TTC549 (cell line): Measurements from ENCODE around the gene SLC35B1.

Experiments
- FAIRE-seq: peaks from 2 replicates; lab custom pipeline; 2012; peaks lifted over from hg19 to GRCh38; lab: Jason Lieb, UNC

The SLC35B1 gene, protein sequence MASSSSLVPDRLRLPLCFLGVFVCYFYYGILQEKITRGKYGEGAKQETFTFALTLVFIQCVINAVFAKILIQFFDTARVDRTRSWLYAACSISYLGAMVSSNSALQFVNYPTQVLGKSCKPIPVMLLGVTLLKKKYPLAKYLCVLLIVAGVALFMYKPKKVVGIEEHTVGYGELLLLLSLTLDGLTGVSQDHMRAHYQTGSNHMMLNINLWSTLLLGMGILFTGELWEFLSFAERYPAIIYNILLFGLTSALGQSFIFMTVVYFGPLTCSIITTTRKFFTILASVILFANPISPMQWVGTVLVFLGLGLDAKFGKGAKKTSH

DNA sequence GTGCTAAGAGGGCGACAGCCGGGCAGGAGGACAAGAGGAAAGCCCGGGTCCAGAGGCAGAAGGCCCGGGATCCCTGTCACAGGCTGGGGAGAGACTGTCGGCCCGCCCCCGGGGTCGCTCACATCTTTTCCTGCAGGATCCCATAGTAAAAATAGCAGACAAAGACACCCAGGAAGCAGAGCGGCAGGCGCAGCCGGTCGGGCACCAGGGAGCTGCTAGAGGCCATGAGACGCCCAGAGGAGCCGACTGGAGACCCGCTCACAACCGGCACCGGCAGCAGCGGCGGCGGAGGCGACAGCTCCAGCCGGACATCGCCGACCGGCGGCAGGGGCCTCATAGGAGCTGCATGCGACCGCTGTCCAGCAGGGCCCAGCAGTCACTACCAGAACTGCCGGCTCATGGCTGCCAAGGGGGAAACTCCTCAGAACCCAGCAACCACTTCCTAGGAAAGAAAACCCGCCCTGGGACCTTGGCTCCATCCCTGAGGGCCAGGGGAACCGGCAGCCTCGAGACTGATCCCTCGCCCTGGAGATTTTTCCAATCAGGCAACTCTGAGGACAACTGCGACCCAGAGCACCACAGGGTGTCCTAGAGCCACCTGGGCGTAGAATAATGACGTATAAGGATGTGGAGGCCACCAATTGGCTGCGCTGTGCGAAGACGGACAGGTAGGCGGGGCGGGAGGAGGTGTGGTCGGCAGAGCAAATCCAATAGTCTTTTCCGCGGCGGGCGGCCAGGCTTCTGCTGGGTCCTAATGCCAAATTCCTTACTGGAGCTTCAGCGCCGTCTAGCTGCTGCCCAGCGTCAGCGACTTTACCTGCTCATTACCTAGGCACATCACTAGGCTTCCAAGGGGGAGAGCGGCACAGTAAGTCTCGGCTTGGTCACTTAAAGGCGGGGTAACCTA, at the start of gene SLC35B1:
TSS of gene SLC35B1 (minus strand) at position 357 of the 907 bp plus-strand sequence. CDS start at position 226, 131 bp downstream.
- FAIRE-seq: peak; percentile 92

DNA sequence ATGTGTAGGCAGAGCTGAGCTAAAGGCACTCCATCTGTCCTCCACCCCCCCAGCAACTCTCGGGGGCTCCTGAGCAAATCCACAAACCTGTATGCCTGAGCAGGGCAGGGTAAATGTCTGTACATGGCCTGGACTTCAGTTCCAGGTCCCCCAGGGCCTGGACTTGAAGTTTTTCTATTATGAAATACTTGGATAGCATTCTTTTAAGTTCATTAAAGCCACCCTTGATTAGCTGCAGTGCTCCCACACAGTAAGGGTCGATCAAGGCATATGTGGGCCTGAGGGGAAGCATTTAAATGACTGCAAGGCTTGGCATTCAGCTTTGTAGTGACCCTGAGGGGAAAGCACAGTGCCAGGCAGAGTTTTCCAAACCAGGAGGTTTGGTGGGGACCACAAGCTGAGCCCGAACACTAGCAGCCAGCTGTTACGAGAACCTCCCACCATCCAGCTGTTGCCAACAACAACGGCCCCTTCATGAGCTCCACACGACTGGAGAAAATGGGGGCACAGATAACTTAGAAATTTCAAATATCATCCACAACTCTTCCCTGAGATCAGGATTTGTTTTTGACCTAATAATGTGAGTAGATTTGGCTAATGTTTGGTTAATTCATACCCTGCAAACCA, 49.5 kb upstream of the SLC35B1 start:
- FAIRE-seq: no peak

DNA sequence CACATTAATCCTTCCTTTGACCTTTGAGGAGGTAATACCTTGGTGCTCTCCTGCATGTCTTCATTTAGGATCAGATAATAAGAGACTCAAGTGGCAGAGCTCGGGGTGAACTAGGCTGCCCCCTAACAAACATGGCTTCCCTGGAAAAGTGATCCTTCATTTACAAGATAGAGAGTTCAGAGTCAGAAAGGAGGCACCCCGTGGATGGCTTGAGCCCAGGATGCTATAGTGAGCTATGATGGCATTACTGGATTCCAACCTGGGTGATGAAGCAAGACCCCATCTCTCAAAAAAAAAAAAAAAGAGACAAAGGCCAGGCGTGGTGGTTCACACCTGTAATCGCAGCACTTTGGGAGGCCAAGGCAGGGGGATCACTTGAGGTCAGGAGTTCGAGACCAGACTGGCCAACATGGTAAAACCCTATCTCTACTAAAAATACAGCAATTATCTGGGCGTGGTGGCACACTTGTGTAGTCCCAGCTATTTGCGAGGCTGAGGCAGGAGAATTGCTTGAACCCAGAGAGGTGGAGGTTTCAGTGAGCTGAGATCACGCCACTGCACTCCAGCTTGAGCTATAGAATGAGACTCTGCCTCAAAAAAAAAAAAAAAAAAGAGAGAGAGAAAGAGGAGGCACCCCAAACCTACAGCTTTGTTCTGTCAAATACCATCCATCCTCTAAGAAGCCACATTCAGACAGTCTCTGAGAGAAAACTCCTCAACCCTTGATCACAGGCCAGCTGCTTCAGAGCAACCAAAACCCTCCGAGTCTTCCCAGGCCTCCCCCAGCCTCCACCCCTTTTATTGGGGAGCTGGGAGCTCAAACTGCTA, 48.8 kb upstream of the SLC35B1 start:
- no peak for FAIRE-seq

DNA sequence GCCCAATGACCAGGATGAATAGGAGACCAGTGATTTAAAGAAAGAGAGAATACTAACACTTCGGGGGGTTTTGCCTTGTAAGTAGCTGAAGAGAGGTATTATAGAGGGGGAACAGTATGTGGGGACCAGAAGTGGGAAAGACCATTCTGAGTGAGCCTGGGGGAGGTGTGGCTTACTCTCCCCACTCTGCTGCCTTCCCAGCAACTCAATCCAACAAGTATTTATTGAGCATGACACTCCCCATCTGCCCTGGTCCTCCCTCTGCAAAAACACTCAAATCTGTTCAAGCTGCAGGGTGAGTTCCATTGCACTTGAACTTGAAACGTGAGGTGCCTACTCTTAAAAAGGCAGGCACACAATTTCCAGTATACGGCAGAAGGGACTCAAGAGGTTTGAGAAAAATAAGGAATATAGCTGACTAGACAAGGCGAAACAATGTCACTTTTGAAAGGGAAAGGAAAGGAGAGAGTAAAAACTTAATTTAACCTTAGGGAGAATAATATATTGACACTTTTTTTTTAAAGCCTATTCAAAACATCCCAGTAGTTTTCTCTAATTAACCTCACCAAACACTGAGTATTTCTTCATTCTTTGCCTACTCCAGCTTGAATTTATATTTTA, 48.0 kb upstream of the SLC35B1 start:
- no peak for FAIRE-seq

DNA sequence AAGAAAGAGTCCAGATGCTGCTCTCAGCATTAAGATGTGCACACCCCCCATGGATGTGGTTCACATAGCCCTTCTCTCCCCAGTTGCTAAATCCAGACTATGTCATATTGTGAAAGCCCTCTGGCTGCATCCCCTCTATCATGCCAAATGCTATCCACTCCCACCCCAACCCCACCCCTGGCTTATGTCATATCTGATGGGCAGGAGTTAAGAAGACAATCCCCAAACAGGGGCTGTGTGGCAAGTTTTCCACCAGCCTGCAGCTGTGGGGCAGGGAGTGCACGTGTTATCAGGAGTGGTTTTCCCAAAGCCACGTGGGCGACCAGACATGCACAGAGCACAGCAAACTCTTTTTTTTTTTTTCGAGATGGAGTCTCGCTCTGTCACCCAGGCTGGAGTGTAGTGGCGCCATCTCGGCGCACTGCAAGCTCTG, 46.2 kb upstream of the SLC35B1 start:
- no peak for FAIRE-seq

DNA sequence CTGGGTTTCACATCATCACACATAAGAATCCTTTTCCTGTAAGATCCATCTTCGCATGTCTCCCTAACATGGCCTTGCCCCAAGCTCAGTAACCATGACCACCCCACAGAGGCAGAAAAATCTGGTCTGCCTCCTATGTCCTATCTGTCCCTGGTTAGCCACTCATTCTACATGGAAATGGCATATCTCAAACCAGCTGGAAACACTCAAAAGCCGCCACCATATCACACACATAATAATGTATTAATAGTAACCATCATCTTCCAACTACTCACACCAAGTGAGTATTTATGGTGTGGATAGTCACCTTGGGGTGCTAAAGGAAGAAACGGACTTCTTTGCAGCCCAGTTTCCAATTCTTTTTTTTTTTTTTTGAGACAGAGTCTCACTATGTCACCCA, 44.7 kb upstream of the SLC35B1 start:
- no peak for FAIRE-seq

DNA sequence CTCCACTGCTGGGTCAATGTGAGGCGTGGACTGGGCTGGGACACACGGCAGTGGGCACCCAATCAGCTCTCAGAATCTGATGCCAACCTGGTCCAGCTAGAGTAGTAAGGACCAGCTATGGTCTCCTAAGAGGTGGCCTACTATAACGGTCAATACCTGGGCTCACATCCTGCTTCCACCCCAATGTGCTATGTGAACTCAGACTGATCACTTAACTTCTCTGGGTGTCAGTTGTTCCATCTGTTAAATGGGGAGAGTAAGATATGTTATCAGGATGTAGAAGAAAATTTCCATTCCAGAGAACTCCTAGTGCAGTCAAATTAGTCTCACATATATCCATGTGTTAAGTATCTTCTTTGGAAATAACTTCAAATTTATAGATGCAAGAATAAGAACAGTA, 42.0 kb upstream of the SLC35B1 start:
- no peak for FAIRE-seq

DNA sequence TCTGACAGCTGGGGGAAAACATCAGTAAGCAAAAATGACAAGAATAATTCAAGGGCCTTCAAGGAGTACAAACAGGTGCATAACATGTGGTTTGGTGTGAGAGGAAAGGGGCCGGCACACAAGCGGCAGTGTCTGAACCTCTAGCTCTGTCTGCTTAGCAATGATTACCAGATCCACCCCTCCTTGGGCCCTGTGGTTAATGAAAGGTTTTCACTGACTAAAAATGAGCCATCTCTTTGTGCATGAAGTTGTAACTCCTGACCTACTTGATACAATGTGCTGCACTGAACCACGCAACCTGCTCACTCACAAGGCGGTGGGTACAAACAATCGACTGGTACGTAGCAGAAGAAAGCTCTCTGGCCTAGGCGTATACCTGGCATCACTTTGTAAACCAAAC, 41.0 kb upstream of the SLC35B1 start:
- no peak for FAIRE-seq

DNA sequence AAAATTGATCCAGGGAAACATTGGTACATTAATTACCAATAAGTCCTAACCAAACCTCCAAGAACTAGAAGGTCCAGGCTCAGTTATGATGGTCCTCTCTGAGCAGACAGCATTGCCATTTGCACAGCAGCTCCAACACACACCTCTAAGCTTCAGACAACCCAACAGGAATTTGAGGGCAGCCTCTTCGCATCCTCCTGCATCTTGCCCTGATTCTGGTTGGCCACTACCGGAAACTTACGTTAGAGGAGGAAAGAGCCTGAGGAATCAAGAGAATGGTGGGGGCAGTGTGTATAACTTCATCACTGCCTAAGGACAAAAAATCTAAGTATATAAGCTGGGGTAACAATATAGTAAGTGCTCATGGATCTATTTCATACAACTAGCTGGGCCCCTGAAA, 40.5 kb upstream of the SLC35B1 start:
- no peak for FAIRE-seq

DNA sequence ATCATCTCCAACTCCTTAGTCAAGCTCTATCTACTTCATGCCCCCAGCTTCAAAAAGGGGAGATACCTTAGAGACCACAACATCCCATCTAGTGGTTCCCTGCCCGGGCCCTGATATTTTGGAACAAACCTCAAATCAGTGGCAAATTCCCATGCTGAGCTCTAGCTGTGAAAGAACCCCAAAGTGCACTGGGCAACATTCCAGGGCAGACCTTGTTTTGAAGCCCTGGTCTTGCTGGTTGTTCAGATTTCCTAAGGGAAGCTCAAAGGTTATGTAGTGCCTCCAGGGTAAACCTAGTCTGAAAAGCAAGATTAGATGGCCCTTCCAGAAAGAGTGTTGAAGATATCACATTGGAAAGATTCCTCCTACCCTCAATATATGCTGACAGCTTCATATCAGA, 39.9 kb upstream of the SLC35B1 start:
- no peak for FAIRE-seq

DNA sequence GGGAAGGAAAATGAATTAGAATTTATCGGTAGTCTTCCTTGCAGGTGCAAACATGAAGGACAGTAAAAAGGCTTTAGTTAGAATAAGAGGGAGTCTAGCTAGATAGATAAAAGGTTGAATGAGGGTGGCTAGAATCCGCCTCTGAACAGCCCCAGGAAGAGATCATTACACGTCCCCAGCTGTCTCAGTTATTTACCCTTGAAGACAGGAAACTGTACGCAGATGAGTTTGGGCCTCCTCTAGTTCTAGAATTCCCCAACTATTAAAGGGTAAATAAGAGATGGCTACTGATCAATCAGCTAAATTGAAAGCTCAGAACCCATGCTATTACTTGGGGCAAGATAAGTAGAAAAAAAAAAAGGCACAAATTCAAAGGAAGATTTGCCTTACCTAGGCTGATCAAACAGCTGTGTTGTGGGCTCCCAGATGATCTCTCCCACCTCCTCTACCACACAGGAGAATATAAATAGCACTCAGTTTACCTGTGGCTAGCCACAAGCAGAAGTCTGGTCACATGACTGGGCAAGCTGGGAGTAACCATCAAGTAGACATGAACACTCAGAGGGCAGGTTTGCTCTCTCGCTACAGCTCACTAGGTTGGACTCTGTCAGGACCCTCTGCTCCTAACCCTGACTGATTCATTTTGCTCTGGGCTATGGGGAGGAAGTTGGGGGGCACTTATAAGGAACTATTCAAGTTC, 39.2 kb upstream of the SLC35B1 start:
- no peak for FAIRE-seq

DNA sequence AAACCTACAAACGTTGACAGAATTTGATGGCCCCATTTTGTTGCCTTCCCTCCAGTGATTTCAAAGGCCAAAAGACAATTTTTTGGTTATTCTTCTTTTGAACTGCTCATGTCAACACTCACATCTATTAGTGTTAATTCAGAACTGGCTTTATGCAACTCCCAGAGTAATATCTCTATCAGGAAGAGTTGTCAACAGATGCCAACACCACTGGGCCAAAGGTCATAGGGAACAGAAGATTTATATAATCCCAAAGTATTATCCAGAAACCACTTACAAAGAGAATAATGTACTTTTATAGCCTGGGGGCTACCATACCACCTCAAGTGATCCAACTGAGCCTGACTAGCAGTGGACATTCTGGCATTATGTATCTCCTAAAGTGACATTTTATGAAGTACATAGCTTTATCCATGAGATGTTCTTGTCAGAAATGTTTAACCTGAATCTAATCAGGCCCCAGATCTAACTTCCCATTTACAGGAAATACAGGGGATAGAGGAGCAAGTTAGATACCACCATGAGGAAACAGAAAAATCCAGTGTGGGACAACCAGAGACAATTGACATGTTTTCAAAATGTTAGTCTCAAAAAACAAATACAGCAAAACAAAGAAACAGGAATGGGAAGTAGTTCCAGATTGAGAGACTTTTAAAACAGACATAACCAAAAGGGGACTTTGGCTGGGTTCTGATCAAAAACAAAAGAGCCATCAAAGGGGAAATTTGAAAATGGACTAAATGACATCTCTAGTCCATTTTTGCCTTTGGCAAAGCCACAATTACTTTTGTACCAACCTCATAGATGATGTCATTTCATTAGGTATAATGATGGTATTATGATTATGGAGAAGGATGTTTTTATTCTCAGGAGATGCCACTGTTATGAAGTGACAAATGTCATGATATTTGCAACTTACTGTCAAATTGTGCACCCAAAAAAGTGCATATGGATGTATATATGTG, 37.7 kb upstream of the SLC35B1 start:
- no peak for FAIRE-seq

DNA sequence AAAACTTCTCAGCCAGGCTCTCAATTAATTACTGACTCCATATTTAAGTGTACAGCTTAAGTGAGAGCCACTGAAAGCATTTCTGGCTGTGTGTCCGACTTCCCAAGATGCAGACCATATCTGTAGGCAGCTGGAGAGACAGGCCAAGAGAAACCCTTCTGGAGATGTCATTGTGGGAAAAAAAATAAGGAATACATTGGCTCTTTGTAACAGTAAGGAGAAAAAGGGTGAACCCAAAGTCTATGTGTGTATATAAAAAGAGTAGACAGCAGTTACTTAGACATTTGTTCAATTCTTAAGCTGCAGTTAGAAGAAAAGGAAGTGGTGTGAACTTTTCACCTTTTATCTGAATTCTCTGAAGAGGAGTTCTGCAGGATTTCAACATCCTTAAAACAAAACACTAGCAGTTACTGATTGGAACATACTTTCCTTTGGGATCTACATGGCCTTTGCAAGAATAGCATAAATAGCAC, 34.4 kb upstream of the SLC35B1 start:
- FAIRE-seq: no peak

DNA sequence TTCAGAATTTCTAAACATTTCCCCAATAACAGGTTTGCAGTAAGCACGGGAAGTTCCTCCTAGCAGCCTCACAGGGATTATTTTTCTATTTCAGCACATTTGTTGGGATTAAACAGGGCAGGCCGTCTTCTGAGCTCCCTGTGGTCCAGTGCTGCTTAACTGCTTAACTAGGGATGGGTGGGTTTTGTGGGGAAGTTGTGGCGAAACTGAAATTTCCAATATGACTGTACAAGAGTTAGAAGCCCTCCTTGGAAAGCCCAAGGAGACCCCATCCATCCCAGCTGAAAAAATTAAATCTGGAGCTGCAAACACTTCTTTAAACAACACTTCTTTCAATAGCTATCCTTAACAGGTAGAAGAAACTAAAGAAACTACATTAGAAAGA, 33.9 kb upstream of the SLC35B1 start:
- FAIRE-seq: no peak

DNA sequence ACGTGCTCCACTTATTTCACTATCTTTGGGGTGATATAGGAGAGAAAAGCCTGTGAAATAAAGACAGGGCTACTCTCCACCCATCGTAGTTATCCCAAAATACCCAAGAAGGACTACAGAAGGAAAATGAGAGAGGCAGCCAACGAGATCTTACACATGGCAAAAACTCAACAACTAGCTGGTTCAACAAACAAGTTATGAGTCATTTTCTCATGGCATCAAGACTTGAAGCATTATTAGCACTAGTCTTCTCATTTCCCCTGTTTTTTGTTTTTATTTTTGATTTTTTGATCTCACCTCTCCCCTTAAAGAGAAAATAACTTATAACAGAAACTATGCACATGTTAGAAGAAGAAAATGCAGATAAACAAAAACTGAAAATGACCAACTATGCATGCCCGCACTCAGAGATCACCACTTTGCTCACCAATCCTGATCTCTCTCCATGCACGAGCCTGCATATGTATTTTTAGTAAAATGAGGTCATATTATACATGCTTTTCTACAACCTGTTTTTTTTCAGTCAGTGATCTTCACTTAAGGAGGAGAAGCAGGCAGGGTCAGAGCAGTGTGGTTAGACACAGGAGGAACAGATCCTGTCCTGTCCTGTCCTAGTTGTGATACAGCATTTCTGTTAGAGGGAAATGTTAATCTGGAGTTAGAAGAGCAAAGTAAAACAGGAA, 33.4 kb upstream of the SLC35B1 start:
- no peak for FAIRE-seq

DNA sequence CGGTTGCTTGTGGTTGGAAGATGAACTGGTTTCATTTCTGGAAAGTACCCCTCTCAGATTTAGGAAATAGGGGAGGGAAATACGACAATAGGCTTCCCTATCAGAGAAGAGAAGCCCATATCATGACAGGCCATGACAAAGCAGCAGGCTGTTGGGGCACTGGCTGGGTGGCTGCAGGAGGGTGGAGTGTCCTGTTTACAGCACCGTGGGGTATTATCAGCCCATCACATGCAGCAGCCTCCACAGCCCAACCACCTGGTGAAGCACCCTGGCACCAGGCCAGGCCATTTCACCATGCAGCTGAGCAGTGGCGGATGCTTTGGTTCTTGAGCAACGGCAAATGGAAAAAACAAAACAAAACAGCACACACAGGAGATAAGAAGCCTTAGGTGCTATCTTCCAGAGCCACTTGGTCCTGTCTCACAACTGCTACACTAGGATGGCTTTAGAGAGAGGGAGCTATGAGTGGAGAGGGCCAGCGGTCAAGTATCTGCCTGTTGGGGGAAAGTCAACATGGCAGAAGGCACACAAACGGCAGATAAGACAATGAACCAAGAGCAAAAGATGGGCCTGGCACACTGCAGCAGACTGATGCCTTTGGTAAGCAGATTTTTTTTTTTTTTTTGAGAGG, 32.0 kb upstream of the SLC35B1 start:
- no peak for FAIRE-seq

DNA sequence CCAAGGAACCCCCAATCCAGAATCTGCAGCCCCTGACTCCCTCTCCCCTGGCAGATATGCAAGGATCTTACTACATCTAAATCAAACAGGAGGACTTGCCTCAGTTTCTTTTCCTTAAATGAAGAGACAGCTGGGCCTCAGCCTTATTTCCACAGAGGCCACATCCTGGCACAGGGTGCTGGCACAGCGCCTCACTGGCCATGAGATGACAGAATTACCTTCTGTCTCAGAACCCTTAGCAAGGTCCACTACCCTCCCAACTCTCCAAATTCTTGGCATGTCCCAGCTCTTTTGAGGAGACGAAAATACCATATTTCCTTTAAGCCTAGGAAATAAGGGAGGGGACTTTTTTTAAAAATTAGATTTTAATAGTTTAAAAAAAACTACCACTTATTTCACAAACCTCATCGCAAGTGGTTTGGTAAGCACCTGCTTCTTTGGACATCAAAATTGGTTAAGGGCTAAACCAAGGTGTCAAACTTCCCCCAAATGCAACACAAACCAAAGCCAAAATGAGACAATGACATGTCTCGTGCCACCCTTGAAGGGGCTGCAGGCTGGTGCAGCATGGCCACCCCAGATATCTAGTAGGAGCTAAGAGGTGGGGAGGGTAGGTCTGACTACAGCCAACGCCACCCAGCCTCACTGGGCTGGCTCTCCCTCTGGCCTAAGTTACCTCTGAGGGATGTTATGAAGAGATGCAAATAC, 30.8 kb upstream of the SLC35B1 start:
- no peak for FAIRE-seq
